ENCODE measurements around the gene FAM107B.

DNA sequence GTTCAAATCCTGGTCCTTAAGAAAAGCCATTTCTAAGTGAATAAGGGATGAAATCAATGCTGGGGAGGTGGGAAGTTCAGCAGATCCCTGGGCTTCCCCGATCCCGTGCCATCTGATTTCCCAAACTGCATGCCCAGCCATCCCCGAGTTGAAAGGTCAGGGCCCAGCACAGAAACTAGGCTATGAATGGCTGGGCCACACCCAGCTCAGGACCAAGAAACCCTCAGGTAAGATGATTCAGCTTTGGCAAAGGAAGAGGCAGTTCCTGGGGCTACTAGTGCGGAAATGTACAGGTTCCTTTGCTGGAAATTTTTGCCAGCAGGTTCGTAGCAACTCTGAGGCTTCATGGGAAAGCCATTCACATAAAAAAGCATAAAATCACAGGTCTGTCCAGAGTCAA, 182.7 kb downstream of the FAM107B start:
- TF ChIP-seq, protein P1, sequence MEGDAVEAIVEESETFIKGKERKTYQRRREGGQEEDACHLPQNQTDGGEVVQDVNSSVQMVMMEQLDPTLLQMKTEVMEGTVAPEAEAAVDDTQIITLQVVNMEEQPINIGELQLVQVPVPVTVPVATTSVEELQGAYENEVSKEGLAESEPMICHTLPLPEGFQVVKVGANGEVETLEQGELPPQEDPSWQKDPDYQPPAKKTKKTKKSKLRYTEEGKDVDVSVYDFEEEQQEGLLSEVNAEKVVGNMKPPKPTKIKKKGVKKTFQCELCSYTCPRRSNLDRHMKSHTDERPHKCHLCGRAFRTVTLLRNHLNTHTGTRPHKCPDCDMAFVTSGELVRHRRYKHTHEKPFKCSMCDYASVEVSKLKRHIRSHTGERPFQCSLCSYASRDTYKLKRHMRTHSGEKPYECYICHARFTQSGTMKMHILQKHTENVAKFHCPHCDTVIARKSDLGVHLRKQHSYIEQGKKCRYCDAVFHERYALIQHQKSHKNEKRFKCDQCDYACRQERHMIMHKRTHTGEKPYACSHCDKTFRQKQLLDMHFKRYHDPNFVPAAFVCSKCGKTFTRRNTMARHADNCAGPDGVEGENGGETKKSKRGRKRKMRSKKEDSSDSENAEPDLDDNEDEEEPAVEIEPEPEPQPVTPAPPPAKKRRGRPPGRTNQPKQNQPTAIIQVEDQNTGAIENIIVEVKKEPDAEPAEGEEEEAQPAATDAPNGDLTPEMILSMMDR (conservative IDR thresholded peaks at IDR 0.05), result no peak
- no peak for TF ChIP-seq ZFX (IDR thresholded peaks at IDR 0.05)
